Duodenal mucosa (tissue), 2 donors: Measurements from ENCODE around the gene COL4A6.
"Not testable (repeated sequence)": the region's sequence is repeated elsewhere in the genome, so short reads cannot be mapped to it uniquely, and the experiment has no call there.

Experiments
- H3K27ac ChIP-seq: one replicate; pipeline ENCODE4 v1.7.0; 2013; ENCODE audit warnings: low read depth, low read length
- H3K27me3 ChIP-seq, 2 donors: one replicate each; pipeline ENCODE4 v1.7.0; 2013; ENCODE audit warnings: low read length in 2 of 2, control low read depth in 1 of 2; ENCODE audit not compliant: insufficient read depth in 2 of 2, control insufficient read depth in 1 of 2
- H3K36me3 ChIP-seq, 2 donors: one replicate each; pipeline ENCODE4 v1.7.0; 2013; ENCODE audit warnings: low read length in 2 of 2, control low read depth in 1 of 2; ENCODE audit not compliant: insufficient read depth in 2 of 2, control insufficient read depth in 1 of 2
- H3K4me1 ChIP-seq, 2 donors: one replicate each; pipeline ENCODE4 v1.7.0; 2013; ENCODE audit warnings: low read length in 2 of 2, control low read depth in 1 of 2; ENCODE audit not compliant: insufficient read depth in 2 of 2, control insufficient read depth in 1 of 2
- H3K4me3 ChIP-seq, 2 donors: one replicate each; pipeline ENCODE4 v1.7.0; 2013; ENCODE audit warnings: low read length in 2 of 2, low read depth in 1 of 2
- H3K9ac ChIP-seq, 2 donors: one replicate each; pipeline ENCODE4 v1.7.0; 2013; ENCODE audit warnings: low read length in 2 of 2, low read depth in 1 of 2
- H3K9me3 ChIP-seq, 2 donors: one replicate each; pipeline ENCODE4 v1.7.0; 2013; ENCODE audit warnings: low read length in 2 of 2, control low read depth in 1 of 2; ENCODE audit not compliant: control insufficient read depth in 1 of 2

COL4A6 gene

GRCh38 chrX:108415146-108415545 is 23.1 kb downstream of the COL4A6 start:
- H3K27me3 ChIP-seq: no peaks in the 10 kb centered on the region
- H3K36me3 ChIP-seq: no peaks in the 10 kb centered on the region
- H3K4me1 ChIP-seq: no peaks in the 10 kb centered on the region
- H3K4me3 ChIP-seq: no peak overlapping the region
- no peak overlapping the region for H3K9ac ChIP-seq
- no peak overlapping the region for H3K27ac ChIP-seq
- no peaks in the 10 kb centered on the region for H3K9me3 ChIP-seq

DNA sequence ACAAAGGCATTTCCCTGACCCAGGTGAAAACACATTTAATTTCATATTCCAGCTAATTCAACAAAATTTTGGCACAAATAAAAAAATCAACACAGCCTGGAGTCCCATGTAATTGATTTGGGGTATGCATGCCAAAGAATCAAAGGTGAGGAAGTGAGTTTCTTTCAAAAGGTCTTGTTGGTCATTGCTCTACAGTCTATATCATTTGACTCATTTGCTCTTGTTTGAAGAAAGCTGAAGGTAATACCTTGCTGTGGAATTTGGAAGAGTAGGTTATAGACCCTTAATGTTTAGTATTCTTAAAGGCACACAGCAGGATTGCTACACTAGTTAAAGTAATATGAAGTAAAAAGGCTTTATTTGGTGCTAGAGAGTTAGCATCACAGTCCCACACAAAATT is 25.4 kb downstream of the COL4A6 start:
- no peaks in the 10 kb centered on the region for H3K9me3 ChIP-seq
- no peak overlapping the region for H3K27ac ChIP-seq
- no peak overlapping the region for H3K4me3 ChIP-seq
- H3K27me3 ChIP-seq: no peaks in the 10 kb centered on the region
- no peaks in the 10 kb centered on the region for H3K4me1 ChIP-seq
- no peaks in the 10 kb centered on the region for H3K36me3 ChIP-seq
- H3K9ac ChIP-seq: no peak overlapping the region

GRCh38 chrX:108399418-108400165 is 38.6 kb downstream of the COL4A6 start:
- no peaks in the 10 kb centered on the region for H3K36me3 ChIP-seq
- H3K27ac ChIP-seq: no peak overlapping the region
- no peak overlapping the region for H3K4me3 ChIP-seq
- no peak overlapping the region for H3K9ac ChIP-seq
- no peaks in the 10 kb centered on the region for H3K27me3 ChIP-seq
- no peaks in the 10 kb centered on the region for H3K4me1 ChIP-seq
- H3K9me3 ChIP-seq: no peaks in the 10 kb centered on the region

GRCh38 chrX:108397627-108398391 is 40.4 kb downstream of the COL4A6 start:
- Histone ChIP-seq H3K36me3 (no peaks in the 10 kb centered on the region), H3K9me3 (no peaks in the 10 kb centered on the region), H3K4me3 (no peak overlapping the region), H3K9ac (no peak overlapping the region), H3K4me1 (no peaks in the 10 kb centered on the region), H3K27me3 (no peaks in the 10 kb centered on the region), H3K27ac (no peak overlapping the region)

DNA sequence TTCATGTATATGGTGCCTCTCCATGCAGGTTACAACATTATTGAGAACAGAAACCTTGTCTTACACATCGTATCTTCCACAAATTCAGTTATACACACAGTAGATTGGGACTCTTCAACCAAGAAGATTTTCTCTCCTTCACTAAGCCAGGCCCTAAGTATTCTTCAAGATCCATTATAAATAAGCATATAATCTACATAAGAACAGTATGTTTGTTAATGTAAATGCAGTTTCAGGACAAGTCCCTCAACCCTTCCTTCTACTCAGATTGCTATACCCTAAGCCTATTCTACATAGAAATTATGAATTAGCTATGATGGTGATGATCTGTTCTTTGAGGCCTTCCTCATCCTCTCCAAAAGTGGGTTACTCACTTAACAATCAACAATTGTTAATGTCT is 41.2 kb downstream of the COL4A6 start:
- no peaks in the 10 kb centered on the region for H3K9me3 ChIP-seq
- no peak overlapping the region for H3K4me3 ChIP-seq
- no peaks in the 10 kb centered on the region for H3K4me1 ChIP-seq
- H3K9ac ChIP-seq: no peak overlapping the region
- no peaks in the 10 kb centered on the region for H3K27me3 ChIP-seq
- no peaks in the 10 kb centered on the region for H3K36me3 ChIP-seq
- H3K27ac ChIP-seq: no peak overlapping the region

DNA sequence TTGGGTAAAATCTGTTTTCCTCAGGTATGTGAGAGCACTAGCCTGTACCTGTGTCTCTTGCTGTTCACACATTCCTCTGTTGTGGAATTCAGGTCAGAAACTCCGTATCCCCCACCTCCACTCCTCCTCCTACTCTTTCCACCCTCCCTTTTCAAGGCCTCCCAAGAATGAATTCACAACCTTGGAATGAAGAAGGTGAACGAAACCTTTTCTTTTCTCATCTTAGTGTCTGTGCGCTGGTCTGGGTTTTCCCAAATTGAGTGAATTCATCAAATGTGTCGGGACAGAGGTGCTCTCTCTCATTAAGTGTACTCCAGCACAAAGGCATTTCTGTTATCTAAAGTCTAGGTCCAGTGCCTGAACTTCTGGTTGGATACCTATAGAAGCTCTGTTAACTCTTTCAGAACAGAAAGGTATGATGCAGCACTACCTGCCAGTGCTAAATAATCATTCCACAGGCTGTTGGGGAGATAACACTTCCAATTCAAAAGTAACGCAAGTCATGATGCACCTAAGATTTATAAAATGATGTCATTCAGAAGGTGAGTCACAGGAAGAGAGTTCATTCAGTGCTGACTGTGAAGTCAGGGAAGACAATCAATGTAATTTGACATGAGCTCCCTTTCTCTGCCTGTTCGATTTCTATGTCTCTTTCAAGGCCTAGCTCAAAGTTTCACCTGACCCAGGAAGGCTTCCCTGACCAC is 41.9 kb downstream of the COL4A6 start:
- Histone ChIP-seq H3K4me3 (no peak overlapping the region), H3K4me1 (no peaks in the 10 kb centered on the region)

DNA sequence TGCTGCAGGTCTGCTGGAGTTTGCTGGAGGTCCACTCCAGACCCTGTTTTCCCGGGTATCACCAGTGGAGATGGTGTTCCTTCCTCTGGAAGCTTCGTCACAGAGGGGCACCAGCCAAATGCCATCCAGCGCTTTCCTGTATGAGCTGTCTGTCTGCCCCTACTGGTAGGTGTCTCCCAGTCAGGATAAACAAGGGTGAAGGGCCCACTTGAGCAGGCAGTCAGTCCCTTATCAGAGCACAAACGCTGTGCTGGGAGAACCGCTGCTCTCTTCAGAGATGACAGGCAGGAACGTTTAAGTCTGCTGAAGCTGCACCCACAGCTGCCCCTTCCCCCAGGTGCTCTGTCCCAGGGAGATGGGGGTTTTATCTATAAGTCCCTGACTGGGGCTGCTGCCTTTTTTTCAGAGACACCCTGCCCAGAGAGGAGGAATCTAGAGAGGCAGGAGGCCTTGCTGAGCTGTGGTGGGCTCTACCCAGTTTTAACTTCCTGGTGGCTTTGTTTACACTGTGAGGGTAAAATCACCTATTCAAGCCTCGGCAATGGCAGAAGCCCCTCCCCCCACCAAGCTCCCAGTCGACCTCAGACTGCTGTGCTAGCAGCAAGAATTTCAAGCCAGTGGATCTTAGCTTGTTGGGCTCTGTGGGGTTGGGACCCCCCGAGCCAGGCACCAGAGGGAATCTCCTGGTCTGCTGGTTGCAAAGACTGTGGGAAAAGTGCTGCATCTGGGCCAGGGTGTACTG is 47.1 kb downstream of the COL4A6 start:
- not testable (repeated sequence) for H3K4me3 ChIP-seq, H3K9ac ChIP-seq, H3K27me3 ChIP-seq, H3K4me1 ChIP-seq, H3K27ac ChIP-seq, H3K9me3 ChIP-seq, H3K36me3 ChIP-seq

More for the DNA sequence above, 41.9 kb downstream of the COL4A6 start:
- Histone ChIP-seq H3K27me3 (no peaks in the 10 kb centered on the region), H3K9ac (no peak overlapping the region), H3K27ac (no peak overlapping the region), H3K9me3 (no peaks in the 10 kb centered on the region), H3K36me3 (no peaks in the 10 kb centered on the region)

DNA sequence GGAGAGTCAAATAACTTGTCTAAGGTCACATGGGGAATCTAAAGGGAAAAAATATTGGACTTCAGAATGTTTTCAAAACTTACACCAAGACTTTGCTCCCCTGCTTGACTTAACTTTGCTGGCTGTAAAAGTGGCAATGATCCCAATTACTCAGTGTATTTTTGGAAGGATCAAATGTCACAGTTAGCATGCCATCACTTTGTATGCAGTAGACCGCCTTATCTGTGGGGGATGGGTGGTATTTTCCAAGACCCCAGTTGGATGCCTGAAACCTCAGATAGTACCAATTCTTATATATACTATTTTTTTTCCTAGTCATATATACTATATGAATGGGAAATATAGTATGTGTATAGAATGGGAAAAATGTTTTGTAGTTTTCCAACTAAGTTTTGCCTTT is 53.4 kb downstream of the COL4A6 start:
- Histone ChIP-seq H3K27me3 (no peaks in the 10 kb centered on the region), H3K9me3 (no peaks in the 10 kb centered on the region), H3K27ac (no peak overlapping the region), H3K36me3 (no peaks in the 10 kb centered on the region), H3K4me3 (no peak overlapping the region), H3K4me1 (no peaks in the 10 kb centered on the region), H3K9ac (no peak overlapping the region)

DNA sequence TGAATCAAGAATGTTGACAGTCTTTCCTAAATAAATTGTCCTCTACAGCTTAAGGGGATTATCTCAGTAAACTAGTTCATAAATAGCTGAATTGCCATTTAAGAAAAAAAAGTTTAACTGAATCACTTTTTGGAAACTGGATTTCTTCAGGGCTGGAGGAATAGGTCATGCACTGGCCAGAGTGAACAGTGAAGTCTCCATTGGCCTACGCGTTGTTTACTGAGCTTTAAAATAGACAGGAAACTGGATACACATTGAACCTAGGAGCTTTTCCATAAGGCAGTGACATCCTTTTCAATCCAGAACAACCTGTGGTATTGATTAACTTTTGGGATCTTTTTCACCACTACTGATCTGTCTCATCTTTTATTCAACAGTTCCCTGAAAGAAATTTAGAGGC is 58.0 kb downstream of the COL4A6 start:
- no peaks in the 10 kb centered on the region for H3K27me3 ChIP-seq
- H3K36me3 ChIP-seq: no peaks in the 10 kb centered on the region
- H3K4me1 ChIP-seq: no peaks in the 10 kb centered on the region
- H3K9ac ChIP-seq: no peak overlapping the region
- H3K4me3 ChIP-seq: no peak overlapping the region
- H3K9me3 ChIP-seq: no peaks in the 10 kb centered on the region
- H3K27ac ChIP-seq: no peak overlapping the region

DNA sequence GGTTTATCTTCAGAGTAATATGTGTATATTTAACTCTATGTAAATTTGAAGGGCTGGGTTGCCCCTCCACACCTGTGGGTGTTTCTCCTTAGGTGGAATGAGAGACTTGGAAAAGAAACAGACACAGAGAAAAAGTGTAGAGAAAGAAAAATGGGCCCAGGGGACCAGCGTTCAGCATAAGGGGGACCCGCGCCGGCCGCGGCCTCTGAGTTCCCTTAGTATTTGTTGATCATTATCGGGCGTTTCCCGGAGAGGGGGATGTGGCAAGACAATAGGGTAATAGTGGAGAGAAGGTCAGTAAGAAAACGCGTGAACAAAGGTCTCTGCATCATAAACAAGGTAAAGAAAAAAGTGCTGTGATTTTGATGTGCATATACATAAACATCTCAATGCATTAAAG is 61.4 kb downstream of the COL4A6 start:
- H3K4me3 ChIP-seq, H3K27me3 ChIP-seq, H3K27ac ChIP-seq, H3K36me3 ChIP-seq, H3K9me3 ChIP-seq, H3K4me1 ChIP-seq, H3K9ac ChIP-seq: not testable (repeated sequence)
